Glomerular endothelial cell (primary cell): ENCODE results near the gene NRTN. TPM values are rescaled to one million over a fixed set of nuclear protein-coding genes. Genes with fewer than 3 reads are reported as not detected.
"Not testable (repeated sequence)": the region's sequence is repeated elsewhere in the genome, so short reads cannot be mapped to it uniquely, and the experiment has no call there.

Experiments
- DNase-seq: peaks from one replicate; pipeline ENCODE4 v3.0.0-alpha.2; 2011; ENCODE audit warnings: low read depth, low spot score; ENCODE audit errors: extremely low read depth
- total RNA-seq: library from RNA; depleted of rRNA; stranded (reverse); fragments of >200 nt; gene quantifications from 2 replicates; pipeline ENCODE4 v1.2.3, GENCODE V29; 2015

The NRTN gene
- total RNA-seq, 1 donor from 2014 or later, result not detected

DNA sequence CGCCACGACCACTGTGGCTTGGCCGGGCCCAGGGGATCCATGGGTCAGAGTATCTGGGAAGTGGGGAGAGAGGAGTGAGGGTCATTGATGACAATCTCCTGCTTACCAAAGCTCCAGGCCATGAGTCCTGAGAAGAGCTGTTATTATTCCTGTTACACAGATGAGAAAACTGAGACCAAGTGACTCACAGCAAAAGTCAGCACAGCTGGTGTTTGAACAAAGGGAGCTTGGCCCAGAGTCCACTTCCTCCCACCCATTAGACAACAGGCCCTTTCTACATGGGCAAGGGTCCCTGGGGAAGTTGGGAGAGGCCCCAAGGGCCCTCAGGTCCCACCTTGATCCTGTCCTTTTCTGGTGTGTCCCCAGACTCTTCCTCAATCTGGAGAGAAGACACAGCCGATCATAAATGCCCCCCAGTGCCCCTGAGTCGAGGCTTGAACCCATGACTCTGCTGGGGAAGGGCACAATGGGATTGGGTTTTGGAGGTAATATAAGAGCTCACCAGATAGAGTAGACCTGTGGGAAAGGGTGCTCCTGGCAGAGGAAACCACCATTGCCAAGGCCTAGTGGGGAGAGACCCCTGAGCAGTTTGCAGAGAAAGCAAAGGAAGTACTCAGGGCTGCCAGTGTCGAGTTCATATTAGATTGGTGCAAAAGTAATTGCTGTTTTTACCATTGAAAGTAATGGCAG lies 27.8 kb downstream of the NRTN start:
- no peak for DNase-seq

DNA sequence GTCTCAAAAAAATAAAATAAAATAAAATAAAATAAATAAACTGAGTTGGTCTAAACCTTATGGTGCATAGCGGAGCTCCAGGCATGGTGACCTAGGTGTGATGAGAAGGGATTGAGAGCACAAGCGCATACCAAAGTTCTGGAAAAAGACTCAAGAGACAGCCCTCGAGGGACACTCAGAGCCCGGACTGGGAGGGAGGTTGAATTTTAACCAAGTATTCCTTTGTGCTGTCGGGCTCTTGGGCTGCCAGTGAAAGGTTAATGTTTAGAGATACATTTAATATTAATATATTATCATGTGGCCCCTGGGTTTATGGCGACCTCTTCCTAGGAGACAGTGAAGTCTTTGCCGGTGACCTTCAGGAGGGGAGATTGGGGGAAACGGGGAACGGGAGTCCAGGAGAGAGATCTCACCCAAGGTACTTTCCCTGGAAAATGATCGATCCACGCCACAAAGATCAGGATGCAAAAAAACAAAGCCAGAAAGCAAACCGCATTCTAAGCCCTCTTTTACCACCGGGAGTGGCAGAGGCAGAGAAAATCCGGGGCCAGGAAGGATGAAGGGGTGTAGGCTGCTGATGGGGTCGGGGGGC lies 33.0 kb downstream of the NRTN start:
- DNase-seq, result no peak

DNA sequence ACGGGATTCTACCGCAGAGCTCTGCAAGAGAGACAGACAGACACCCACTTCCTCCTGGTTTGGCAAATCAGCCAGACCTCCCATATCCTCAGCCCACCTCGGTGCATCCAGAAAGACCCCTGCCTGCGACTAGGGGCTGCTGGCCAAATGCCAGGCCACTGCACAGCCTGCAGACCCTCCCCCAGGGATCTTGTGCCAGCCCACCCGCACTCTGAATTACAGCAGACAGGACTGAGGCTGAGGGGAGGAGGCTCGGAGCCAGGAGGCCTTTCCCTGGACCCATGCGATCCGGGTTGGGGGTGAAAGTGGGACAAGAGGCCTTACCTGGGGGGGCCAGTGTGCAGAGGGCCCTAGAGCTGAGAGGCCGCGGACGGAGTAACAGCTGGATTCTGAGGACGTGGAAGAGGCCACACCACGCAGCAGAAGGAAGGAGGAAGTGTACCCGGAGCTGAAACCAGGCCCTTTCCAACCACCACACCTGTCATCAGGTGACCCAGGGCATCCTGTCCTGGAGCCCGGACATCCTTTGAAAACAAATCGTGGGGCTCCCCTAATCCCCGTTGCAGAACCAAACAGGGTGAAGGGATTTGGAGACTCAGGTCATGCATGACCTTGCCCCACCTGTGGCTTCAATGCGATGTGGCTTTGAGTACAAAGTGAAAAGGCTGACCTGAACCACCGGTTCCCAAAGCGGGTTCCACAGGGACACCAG lies 33.6 kb downstream of the NRTN start:
- no peak for DNase-seq

DNA sequence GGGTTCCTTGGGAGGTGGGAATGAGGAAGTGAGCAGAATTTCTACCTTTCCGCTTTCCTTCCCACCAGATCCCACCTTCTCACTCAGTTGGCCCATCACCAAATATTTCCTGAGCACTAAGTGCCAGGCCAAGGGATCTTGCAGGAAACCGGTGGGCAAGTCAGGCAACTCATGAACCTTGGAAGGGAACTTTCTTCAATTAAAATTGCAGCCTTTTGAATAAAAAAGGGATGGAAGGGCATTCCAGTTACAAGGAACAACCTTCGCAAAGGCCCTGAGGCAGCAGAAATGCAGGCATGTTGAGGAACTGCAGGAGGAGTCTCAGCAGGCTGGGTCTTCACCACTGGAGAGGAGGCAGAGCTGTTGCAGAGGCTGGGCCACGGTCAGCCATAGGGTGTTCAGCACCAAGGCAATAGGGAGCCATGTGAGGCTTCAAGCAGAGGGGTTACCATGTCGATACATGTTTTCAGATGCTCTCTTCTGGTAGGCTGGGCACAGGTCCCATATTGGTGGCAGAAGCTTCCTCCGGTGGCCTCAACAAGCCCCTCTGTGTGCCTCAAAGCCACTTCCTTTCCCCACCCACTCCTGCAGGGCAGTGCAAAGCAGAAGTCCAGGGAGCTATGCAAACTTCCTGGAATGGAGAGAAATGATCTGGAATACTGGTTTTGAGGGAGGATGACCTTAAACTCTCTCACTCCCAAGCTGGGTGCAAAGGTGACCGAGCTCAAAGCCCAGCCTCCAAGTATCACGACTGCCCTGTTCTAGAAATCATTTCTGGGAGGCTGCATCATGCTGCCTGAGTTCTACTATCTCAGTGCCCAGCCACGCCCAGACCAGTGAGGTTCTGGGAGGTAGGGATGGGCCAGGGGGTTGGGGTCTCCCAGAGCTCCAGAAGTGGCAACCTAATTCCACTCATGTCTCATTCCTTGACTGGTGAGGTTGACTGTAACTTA lies 34.5 kb downstream of the NRTN start, which contains the start of gene FUT6:
FUT6 (minus strand) TSS at position 638 of the 953 bp plus-strand sequence. CDS start 7,135 bp downstream, outside the sequence.
- no peak for DNase-seq

DNA sequence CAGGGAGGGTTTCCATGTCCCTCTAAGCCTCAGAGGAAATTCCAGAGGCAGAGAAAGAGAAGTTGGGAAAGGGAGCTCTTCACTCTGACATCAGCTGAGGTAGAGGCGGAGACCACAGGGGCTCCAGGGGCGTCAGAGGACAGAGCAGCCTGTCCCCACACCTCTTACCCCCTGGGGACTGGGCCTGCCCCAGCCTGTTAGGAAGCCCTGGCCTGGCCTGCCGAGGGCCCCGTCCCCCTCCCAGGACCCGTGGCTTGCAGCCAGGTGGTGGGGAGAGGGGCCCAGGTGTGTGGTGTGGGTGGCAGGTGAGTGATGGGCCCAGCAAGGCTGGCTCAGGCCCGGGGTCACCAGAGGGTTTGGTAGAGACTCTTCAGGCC lies 36.9 kb downstream of the NRTN start:
- not testable (repeated sequence) for DNase-seq

DNA sequence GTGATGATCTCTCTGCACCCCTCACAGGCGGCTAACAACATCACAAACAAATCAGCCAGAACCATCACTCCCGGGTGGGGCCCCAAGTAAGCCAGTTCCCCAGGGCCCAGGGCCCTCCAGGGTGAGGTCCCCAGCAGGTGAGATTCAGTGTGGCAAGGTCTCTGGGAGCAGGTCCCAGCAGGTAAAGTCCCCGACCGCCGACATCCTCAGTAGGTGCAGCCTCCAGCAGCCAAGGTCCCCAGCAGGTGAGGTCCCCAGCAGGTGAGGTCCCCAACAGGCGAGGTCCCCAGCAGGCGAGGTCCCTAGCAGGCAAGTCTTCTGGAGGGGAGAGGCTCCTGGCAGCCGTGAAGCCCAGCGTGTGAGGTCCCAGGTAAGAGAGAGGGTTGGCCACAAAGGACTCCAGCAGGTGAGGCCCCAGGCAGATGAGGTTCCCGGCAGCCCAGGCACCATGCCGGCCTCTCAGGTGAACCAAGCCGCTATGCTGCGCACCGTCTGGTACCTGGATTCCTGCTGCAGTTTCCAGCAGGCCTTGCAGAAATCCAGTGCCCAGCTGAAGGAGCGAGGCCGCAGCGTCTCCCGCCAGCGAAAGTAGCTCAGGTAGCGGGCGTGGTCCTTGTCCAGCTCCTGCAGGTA lies 38.5 kb downstream of the NRTN start:
- no peak for DNase-seq

DNA sequence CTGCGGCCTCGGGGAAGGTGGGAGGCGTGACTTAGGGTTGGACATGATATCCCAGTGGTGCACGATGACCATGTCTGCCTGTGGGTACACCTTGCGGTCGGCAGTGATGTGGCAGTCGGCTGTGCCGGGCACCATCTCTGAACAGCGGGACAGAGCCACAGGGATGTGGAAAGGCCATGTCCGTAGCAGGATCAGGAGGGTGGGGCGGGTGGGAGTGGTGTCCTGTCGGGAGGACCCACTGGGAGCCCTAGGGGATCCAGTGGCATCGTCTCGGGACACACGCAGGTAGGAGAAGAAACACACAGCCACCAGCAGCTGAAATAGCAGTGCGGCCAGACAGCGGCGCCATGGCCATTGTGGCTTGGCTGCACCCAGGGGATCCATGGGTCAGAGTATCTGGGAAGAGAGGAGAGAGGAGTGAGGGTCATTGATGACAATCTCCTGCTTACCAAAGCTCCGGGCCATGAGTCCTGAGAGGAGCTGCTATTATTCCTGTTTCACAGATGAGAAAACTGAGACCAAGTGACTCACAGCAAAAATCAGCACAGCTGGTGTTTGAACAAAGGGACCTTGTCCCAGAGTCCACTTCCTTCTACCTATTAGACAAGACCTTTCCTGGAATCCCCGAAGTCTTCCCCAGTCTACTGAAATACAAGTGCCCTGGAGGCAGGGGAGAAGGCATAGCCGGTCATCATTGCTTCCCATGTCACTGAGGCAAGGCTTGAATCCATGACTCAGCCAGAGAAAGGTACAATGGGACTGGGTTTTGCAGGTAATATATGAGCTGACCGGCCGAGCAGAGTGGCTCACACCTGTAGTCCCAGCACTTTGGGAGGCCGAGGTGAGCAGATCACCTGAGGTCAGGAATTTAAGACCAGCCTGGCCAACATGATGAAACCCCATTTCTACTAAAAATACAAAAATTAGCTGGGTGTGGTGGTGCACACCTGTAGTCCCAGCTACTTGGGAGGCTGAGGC lies 39.9 kb downstream of the NRTN start:
- DNase-seq, result no peak

DNA sequence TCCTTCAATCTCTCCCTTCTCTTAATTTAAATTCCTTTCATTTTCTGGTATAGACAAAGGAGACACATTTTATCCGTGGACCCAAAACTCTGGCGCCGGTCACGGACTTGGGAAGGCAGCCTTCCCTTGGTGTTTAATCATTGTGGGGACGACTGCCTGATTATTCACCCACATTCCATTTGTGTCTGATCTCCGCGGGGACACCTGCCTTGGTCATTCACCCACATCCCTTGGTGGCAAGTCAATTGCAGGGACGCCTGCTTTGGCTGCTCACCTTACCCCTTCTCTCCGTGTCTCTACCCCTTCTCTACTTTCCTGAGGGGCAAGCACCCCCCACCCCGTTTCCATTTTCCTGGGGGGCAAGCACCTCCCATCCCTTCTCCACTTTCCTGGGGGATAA lies 43.0 kb downstream of the NRTN start:
- not testable (repeated sequence) for DNase-seq

DNA sequence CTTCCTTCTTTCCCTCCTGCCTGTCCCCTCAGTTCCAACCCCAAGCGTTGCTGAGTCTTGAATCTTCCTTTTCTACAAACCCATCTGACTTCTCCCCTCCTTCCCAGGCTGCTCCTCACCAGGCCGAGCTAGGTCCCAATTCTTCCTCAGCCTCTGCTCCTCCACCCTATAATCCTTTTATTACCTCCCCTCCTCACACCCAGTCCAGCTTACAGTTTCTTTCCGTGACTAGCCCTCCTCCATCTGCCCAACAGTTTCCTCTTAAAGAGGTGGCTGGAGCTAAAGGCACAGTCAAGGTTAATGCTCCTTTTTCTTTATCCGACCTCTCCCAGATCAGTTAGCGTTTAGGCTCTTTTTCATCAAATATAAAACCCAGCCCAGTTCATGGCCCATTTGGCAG lies 43.8 kb downstream of the NRTN start:
- DNase-seq, result not testable (repeated sequence)

DNA sequence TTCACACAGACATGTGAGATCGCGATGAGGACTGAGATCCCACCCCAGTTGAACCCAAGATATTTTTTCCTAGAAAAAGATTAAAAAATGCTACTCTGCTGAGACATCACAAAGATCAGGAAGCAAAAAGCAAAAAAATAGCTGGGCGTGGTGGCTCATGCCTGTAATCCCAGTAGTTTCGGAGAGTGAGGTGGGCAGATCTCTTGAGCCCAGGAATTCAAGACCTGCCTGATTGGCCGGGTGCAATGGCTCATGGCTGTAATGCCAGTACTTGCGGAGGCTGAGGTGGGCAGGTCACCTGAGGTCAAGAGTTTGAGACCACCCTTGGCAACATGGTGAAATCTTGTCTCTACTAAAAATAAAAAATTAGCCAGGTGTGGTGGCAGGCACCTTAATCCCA lies 45.3 kb downstream of the NRTN start:
- no peak for DNase-seq

DNA sequence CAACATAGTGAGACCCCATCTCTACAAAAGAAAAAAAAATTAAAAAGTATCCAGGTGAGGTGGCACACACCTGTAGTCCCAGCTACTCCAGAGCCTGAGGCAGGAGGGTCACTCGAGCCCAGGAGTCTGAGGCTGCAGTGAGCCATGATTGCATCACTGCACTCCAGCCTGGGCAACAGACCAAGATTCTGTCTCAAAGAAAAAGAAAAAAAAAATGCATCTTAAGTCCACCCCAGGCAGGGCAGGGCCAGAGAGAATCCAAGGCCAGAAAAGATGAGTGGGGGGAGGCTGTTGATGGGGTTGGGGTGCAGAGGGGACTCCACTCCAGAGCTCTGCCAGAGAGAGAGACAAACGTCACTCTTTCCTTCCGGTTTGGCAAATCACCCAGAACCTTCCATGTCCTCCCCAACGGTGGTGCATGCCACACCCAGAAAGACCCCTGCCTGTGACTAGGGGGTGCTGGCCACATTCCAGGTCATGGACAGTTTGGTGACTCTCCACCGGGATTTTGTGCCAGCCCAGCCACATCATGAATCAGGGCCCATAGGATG lies 46.0 kb downstream of the NRTN start:
- no peak for DNase-seq

DNA sequence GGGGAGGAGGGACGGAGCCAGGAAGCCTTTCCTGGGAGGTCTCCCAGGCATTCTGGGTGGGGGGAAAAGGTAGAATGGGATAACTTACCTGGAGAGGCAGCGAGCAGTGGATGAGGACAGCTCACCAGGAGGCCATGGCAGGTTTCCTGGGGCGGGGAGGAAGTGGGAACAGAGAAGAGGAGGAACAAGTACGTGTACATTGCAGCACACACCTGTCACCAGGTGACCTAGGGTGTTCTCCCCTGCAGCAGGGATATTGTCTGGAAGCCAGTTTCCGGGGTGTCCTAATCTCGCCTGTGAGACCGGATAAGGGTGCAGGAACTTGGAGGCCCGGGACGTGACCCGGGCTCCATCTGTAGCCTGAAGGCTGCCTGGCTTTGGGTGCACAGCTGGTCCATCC lies 46.4 kb downstream of the NRTN start, which contains the start of gene FUT3:
FUT3 (minus strand) TSS at position 148 of the 400 bp plus-strand sequence.
- no peak for DNase-seq

DNA sequence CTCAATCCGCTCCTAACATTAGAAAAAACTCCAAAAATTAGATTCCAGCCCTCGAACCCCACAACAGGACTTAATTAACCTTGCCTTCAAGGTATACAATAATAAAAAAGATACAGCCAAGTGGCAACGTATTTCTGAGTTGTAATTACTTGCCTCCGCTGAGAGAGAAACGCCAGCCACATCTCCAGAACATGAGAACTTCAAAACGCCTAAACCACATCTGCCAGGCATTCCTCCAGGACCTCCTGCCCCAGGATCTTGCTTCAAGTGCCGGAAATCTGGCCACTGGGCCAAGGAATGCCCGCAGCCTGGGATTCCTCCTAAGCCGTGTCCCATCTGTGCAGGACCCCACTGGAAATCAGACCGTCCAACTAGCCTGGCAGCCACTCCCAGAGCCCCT lies 49.3 kb downstream of the NRTN start:
- not testable (repeated sequence) for DNase-seq

DNA sequence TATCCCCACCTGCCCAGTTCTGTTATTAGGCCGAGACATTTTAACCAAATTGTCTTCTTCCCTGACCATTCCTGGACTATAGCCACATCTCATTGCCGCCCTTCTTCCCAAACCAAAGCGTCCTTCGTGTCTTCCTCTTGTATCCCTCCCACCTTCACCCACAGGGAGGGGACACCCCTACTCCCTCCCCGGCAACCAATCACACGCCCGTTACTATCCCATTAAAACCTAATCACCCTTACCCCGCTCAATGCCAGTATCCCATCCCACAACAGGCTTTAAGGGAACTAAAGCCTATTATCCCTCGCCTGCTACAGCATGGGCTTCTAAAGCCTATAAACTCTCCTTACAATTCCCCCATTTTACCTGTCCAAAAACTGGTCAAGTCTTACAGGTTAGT lies 50.3 kb downstream of the NRTN start:
- not testable (repeated sequence) for DNase-seq

DNA sequence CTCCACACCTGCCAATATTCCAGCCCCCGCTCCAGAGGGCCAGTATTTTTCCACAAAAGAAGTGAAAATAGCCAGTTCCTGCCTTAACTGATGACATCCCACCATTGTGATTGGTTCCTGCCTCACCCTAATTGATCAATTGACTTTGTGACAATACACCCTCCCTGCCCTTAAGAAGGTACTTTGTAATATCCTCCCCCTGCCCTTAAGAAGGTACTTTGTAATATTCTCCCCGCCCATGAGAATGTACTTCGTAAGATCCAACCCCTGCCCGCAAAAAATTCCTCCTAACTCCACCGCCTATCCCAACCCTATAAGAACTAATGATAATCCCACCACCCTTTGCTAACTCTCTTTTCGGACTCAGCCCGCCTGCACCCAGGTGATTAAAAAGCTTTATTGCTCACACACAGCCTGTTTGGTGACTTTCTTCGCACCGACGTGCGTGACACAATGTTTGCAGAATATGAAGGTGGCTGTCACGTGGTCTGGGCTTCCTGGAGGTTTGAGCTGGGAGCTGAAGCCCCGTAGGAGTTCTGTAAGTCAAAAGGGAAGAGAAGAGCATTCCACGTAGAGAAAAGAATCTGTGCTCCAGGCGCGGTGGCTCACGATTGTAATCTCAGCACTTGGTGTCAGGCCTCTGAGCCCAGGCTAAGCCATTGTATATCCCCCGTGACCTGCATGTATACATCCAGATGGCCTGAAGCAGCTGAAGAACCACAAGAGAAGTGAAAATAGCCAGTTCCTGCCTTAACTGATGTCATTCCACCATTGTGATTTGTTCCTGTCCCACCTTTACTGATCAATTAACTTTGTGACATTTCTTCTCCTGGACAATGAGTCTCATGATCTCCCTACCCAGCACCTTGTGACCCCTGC lies 52.6 kb downstream of the NRTN start:
- DNase-seq, result no peak

DNA sequence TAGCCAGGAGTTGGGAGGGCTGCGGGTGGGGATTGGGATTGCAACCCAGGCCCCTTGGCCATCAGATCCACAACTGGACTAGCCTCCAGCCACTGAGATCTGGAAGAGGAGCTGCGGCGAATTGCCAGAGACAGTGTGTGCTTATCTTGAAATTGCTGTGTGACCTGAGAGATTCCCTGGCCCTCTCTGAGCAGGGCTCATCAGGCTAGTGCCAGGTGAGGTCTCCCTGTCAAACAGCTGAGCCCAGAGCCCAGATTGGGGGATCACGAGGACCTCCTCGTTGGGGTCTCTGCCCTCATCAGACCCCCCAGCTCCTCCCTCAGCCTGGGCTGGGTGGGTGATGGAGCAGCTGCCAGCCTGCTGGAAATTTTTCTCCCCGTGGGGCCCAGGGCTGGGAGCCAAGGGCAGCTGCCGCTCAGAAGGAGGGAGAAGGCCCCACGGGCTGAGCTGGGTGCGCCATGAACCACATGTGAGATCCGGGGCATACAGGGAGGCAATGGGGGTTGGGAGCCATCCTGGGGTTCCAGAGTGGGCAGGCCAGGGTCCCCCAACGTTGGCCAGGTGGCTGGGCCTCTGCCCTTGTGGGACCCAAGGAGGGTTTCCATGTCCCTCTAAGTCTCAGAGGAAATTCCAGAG lies 58.3 kb downstream of the NRTN start:
- DNase-seq, result no peak

DNA sequence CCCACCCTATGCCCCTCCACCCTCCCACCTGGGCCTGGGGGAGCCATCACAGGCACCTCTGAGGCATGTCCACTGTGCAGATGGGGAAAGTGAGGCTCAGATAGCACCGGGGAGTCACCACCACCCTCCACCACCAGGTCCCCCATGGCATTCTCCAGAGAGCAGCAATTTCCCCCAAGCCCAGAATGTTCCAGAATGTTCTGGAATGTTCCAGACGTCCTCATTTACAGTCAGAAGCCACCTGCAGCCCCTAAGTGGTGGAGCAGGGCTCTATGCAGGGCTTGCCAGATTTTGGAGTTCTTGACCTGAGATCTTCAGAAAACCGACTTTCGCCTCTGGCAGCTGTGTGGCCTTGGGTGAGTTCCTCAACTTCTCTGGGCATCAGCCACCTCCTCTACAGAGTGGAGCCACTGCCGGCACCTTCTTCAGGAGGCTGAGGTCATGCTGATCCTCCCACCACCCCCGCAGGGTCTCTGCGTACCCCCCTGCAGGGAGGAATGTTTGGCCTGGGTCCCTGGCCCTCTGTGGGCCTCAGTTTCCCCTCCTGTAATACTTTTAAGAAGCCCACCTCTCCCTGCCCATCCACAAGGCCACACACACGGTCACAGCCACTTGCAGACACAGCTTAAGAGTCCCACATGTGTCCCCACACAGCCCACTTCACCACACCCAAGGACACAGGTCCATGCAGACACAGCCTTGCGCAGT lies 59.3 kb downstream of the NRTN start:
- no peak for DNase-seq
